ENCODE measurements around the gene TSSK3. TPM values are rescaled to one million over a fixed set of nuclear protein-coding genes. Genes with fewer than 3 reads are reported as not detected.

The TSSK3 gene
- total and polyA plus RNA-seq, 2 donors (not counting 3 experiments of a cell fraction or from before 2014, with no cell fraction given) = 0.42 to 0.65 TPM

- H4K20me1 ChIP-seq (replicated peaks; ENCODE audit: control insufficient read depth, extremely low read depth, insufficient read depth, low read length) = no peaks in the 10 kb centered on the region
- BruUV-seq (replicated peaks) = no TSS peak
- H3K9me3 ChIP-seq (replicated peaks; ENCODE audit: control insufficient read depth, insufficient read depth, low read length) = no peaks in the 10 kb centered on the region
- no peak overlapping the region for H3K9ac ChIP-seq (replicated peaks; ENCODE audit: extremely low read depth, insufficient read depth, low read length)
- dilution Hi-C loops (cut with MboI; ENCODE audit: extremely low pct_ligation_motif_present, low sequenced_read_pairs) (no loop called here), intact Hi-C loops (cut with micrococcal nuclease) (no loop called here)
- H3K4me3 ChIP-seq (replicated peaks in 1 of 3; ENCODE audit: insufficient read depth in 1 of 3, low read depth in 1 of 3, low read length in 3 of 3) = no peak overlapping the region
- H3K9me1 ChIP-seq (replicated peaks; ENCODE audit: control insufficient read depth, extremely low read depth, insufficient read depth, low read length) = no peaks in the 10 kb centered on the region
- no peak overlapping the region for H3K27ac ChIP-seq (ENCODE audit: insufficient read depth, low read depth, low read length)
- no peaks in the 10 kb centered on the region for H3K79me2 ChIP-seq (ENCODE audit: control insufficient read depth, insufficient read depth, low read length)
- DNase-seq (ENCODE audit: low read depth, low spot score) (no peak), FAIRE-seq (no peak)
- no peak overlapping the region for H2AFZ ChIP-seq (ENCODE audit: low read depth, low read length)
- H3K4me2 ChIP-seq (ENCODE audit: insufficient read depth, low read length) = no peak overlapping the region
- no peaks in the 10 kb centered on the region for H3K4me1 ChIP-seq (ENCODE audit: control insufficient read depth, extremely low read depth, insufficient read depth, low read length)
- ChIA-PET CTCF (interaction anchor here (1.1 to 1.8 kb wide), 4 partner anchors 20 to 157 kb away, joined by 5 to 9 read pairs (median 6); partner anchors contain the start of gene MARCKSL1), POLR2A (interaction anchor here (1.2 kb wide), 1 partner anchor 36 kb away, joined by 3 read pairs; the partner anchor contains the start of gene MARCKSL1)
- no peaks in the 10 kb centered on the region for H3K27me3 ChIP-seq (ENCODE audit: control insufficient read depth in 2 of 2, insufficient read depth in 2 of 2, low read length in 2 of 2)
- H3K36me3 ChIP-seq (ENCODE audit: control insufficient read depth in 2 of 2, extremely low read depth in 1 of 2, insufficient read depth in 2 of 2, low read length in 2 of 2) = peaks cover 21 to 40% of the 10 kb centered on the region in 2 experiments
- TF ChIP-seq POLR2A (IDR thresholded peaks at IDR 0.05; ENCODE audit: low read depth, low read length) = peak; percentile 24
- TF ChIP-seq EZH2 (IDR thresholded peaks at IDR 0.05; ENCODE audit: borderline replicate concordance, low read depth, low read length, severe bottlenecking) = no peak
Observed at GRCh38 chr1:32372149-32372756, 9.9 kb downstream of the TSSK3 start.

GRCh38 chr1:32373996-32374592 is 11.8 kb downstream of the TSSK3 start:
- Histone ChIP-seq H3K27me3 (ENCODE audit: control insufficient read depth in 2 of 2, insufficient read depth in 2 of 2, low read length in 2 of 2) (no peaks in the 10 kb centered on the region), H3K27ac (ENCODE audit: insufficient read depth, low read depth, low read length) (no peak overlapping the region), H3K9me1 (replicated peaks; ENCODE audit: control insufficient read depth, extremely low read depth, insufficient read depth, low read length) (no peaks in the 10 kb centered on the region), H2AFZ (ENCODE audit: low read depth, low read length) (no peak overlapping the region), H3K9me3 (replicated peaks; ENCODE audit: control insufficient read depth, insufficient read depth, low read length) (no peaks in the 10 kb centered on the region), H3K4me3 (replicated peaks in 1 of 3; ENCODE audit: insufficient read depth in 1 of 3, low read depth in 1 of 3, low read length in 3 of 3) (no peak overlapping the region), H3K36me3 (ENCODE audit: control insufficient read depth in 2 of 2, extremely low read depth in 1 of 2, insufficient read depth in 2 of 2, low read length in 2 of 2) (peaks cover 25 to 43% of the 10 kb centered on the region in 2 experiments), H3K4me2 (ENCODE audit: insufficient read depth, low read length) (no peak overlapping the region), H4K20me1 (replicated peaks; ENCODE audit: control insufficient read depth, extremely low read depth, insufficient read depth, low read length) (no peaks in the 10 kb centered on the region), H3K9ac (replicated peaks; ENCODE audit: extremely low read depth, insufficient read depth, low read length) (no peak overlapping the region), H3K4me1 (ENCODE audit: control insufficient read depth, extremely low read depth, insufficient read depth, low read length) (no peaks in the 10 kb centered on the region), H3K79me2 (ENCODE audit: control insufficient read depth, insufficient read depth, low read length) (no peaks in the 10 kb centered on the region)
- TF ChIP-seq FOS (IDR thresholded peaks at IDR 0.05; ENCODE audit: borderline replicate concordance, insufficient read depth, low read length) (no peak), JUN (IDR thresholded peaks at IDR 0.05; ENCODE audit: borderline replicate concordance, insufficient read depth, insufficient read length, low read depth) (no peak), POLR2A (IDR thresholded peaks at IDR 0.05; ENCODE audit: low read depth, low read length) (no peak), MAX (IDR thresholded peaks at IDR 0.05; ENCODE audit: insufficient read depth, insufficient read length) (no peak), GATA2 (IDR thresholded peaks at IDR 0.05; ENCODE audit: insufficient read depth, insufficient read length, low read depth, low read length) (no peak), EZH2 (IDR thresholded peaks at IDR 0.05; ENCODE audit: borderline replicate concordance, low read depth, low read length, severe bottlenecking) (no peak)
- BruUV-seq (replicated peaks) = no TSS peak
- no peak for FAIRE-seq
- ChIA-PET CTCF (no interaction called here), POLR2A (no interaction called here)
- no peak for DNase-seq (ENCODE audit: low read depth, low spot score)
- intact Hi-C loops (cut with micrococcal nuclease) (no loop called here), dilution Hi-C loops (cut with MboI; ENCODE audit: extremely low pct_ligation_motif_present, low sequenced_read_pairs) (no loop called here)
